ENCODE results near the gene PHF19. TPM values are rescaled to one million over a fixed set of nuclear protein-coding genes. Genes with fewer than 3 reads are reported as not detected.

The PHF19 gene
- total and polyA plus RNA-seq, 3 experiments from 2014 or later, result 8.3 to 214 (median 206) TPM

DNA sequence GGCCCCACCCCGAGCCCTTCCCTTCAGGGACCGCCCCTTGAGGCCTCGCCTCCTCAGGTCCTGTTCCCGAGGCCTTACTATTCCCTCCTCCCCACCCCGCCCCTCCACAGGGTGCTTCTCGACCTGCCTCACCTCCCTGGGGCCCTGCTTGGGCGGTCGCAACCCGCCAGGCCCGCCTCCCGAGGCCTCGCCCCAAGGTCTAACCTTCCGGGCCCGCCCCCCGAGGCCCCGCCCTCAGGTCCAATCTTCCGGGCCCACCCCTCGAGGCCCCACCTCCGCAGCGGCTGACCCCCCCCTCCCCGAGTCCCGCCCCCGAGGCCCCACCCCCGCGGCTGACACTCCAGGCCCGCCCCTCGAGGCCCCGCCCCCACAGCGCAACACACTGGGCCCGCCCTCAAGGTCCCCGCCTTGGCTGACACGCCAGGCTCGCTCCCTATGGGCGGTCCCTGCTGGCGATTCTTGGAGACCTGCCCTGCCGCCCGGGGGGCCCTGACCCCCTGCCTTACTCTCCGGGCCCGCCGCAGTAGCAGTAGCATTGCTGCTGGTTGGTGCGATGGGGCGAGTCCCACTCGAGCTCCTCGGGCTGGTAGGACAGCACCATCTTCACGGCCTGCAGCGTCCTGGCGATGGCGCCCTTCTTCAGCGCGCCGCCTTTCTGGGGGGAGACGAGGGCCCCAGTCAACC is 8.2 kb downstream of the PHF19 start:
- Histone ChIP-seq H3K4me1 (ENCODE audit: insufficient read depth, low read length) (peaks cover 15% of the 10 kb centered on the region), H3K9me3 (ENCODE audit: low read length) (no peaks in the 10 kb centered on the region), H3K27me3 (ENCODE audit: insufficient read depth, low read length, poor library complexity, severe bottlenecking) (no peaks in the 10 kb centered on the region), H3K36me3 (ENCODE audit: insufficient read depth, low read length) (peaks cover 38% of the 10 kb centered on the region), H3K4me3 (ENCODE audit: low read length) (peak overlapping the region; percentile 68), H3K27ac (ENCODE audit: low read depth, low read length) (peak overlapping the region; percentile 88)
- H3K4me3 Mint-ChIP-seq, result peak overlapping the region; percentile 92 to 98 (median 93)
- H3K27me3 Mint-ChIP-seq, result no peaks in the 10 kb centered on the region
- H3K27ac Mint-ChIP-seq, result peak overlapping the region; percentile 94 to 98 (median 96)
- ChIA-PET POLR2A (interaction anchor here (0.6 to 4.7 kb wide), 12 partner anchors 8 to 222 kb away, joined by 3 to 37 read pairs (median 5); partner anchors contain the start of gene PHF19), CTCF (interaction anchor here (0.6 to 19.5 kb wide), 27 partner anchors 9 to 302 kb away, joined by 3 to 363 read pairs (median 5); partner anchors contain the start of genes PSMD5 and TRAF1)
- no peaks in the 10 kb centered on the region for H3K9me3 Mint-ChIP-seq
- peaks cover 3 to 70% (median 7%) of the 10 kb centered on the region in 3 donors for H3K36me3 Mint-ChIP-seq
- H3K4me1 Mint-ChIP-seq, result peaks cover 13 to 43% (median 20%) of the 10 kb centered on the region in 3 donors
- peak; percentile 93 to 99 (median 96) for DNase-seq

DNA sequence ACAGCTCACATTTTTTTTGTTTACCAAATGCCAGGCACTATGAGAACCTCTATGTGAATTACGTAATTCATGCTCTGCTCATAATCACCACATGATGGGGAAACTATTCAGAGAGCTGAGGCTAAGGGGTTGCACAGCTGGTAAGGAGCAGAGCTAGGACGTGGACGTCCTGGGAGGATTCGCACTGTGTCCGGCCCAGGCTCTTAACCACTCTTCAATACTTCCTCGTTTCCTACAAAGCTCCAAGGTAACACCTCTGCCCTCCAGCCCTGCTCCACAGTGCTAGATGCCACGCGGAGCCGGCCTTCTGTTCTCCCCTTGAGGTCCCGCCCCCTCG is 8.7 kb downstream of the PHF19 start:
- Histone ChIP-seq H3K27me3 (ENCODE audit: insufficient read depth, low read length, poor library complexity, severe bottlenecking) (no peaks in the 10 kb centered on the region), H3K36me3 (ENCODE audit: insufficient read depth, low read length) (peaks cover 33% of the 10 kb centered on the region), H3K4me1 (ENCODE audit: insufficient read depth, low read length) (peaks cover 15% of the 10 kb centered on the region), H3K27ac (ENCODE audit: low read depth, low read length) (peak overlapping the region; percentile 55), H3K9me3 (ENCODE audit: low read length) (no peaks in the 10 kb centered on the region), H3K4me3 (ENCODE audit: low read length) (peak overlapping the region; percentile 68)
- H3K27ac Mint-ChIP-seq, result peak overlapping the region; percentile 40 to 94 (median 86)
- H3K4me3 Mint-ChIP-seq, result peak overlapping the region; percentile 65 to 98 (median 73)
- H3K36me3 Mint-ChIP-seq, result peaks cover 3 to 69% (median 7%) of the 10 kb centered on the region in 3 donors
- H3K27me3 Mint-ChIP-seq, result no peaks in the 10 kb centered on the region
- CTCF ChIA-PET, result interaction anchor here (0.8 to 19.5 kb wide), 18 partner anchors 8 to 303 kb away, joined by 3 to 363 read pairs (median 6); partner anchors contain the start of gene TRAF1
- no peak for DNase-seq
- POLR2A ChIA-PET, result interaction anchor here (0.7 to 4.7 kb wide), 9 partner anchors 8 to 75 kb away, joined by 3 to 37 read pairs (median 8); partner anchors contain the start of genes FBXW2 and PHF19
- peaks cover 8 to 38% (median 18%) of the 10 kb centered on the region in 3 donors for H3K4me1 Mint-ChIP-seq
- H3K9me3 Mint-ChIP-seq, result no peaks in the 10 kb centered on the region

GRCh38 chr9:120867676-120868338 is 9.2 kb downstream of the PHF19 start:
- H3K36me3 Mint-ChIP-seq, result peaks cover 3 to 69% (median 10%) of the 10 kb centered on the region in 3 donors
- H3K27me3 Mint-ChIP-seq, result no peaks in the 10 kb centered on the region
- ChIA-PET CTCF (interaction anchor here (0.8 to 19.5 kb wide), 12 partner anchors 8 to 303 kb away, joined by 3 to 363 read pairs (median 8); partner anchors contain the start of gene TRAF1), POLR2A (interaction anchor here (0.6 to 4.7 kb wide), 8 partner anchors 9 to 75 kb away, joined by 3 to 37 read pairs (median 8); partner anchors contain the start of genes FBXW2 and PHF19)
- Histone ChIP-seq H3K4me3 (ENCODE audit: low read length) (peak overlapping the region; percentile 68), H3K27ac (ENCODE audit: low read depth, low read length) (peak overlapping the region; percentile 55), H3K36me3 (ENCODE audit: insufficient read depth, low read length) (peaks cover 30% of the 10 kb centered on the region), H3K9me3 (ENCODE audit: low read length) (no peaks in the 10 kb centered on the region), H3K27me3 (ENCODE audit: insufficient read depth, low read length, poor library complexity, severe bottlenecking) (no peaks in the 10 kb centered on the region), H3K4me1 (ENCODE audit: insufficient read depth, low read length) (peaks cover 15% of the 10 kb centered on the region)
- peaks cover 8 to 33% (median 13%) of the 10 kb centered on the region in 3 donors for H3K4me1 Mint-ChIP-seq
- no peaks in the 10 kb centered on the region for H3K9me3 Mint-ChIP-seq
- H3K4me3 Mint-ChIP-seq, result peak overlapping the region in 6 of 7 donors; percentile 65 to 98 (median 82)
- no peak for DNase-seq
- peak overlapping the region; percentile 51 to 94 (median 86) for H3K27ac Mint-ChIP-seq

GRCh38 chr9:120866651-120867050 is 10.3 kb downstream of the PHF19 start:
- Histone ChIP-seq H3K4me3 (ENCODE audit: low read length) (no peak overlapping the region), H3K4me1 (ENCODE audit: insufficient read depth, low read length) (peaks cover 15% of the 10 kb centered on the region), H3K9me3 (ENCODE audit: low read length) (no peaks in the 10 kb centered on the region), H3K27me3 (ENCODE audit: insufficient read depth, low read length, poor library complexity, severe bottlenecking) (no peaks in the 10 kb centered on the region), H3K36me3 (ENCODE audit: insufficient read depth, low read length) (peaks cover 35% of the 10 kb centered on the region), H3K27ac (ENCODE audit: low read depth, low read length) (no peak overlapping the region)
- Mint-ChIP-seq H3K4me3 (no peak overlapping the region), H3K9me3 (no peaks in the 10 kb centered on the region), H3K27ac (peak overlapping the region in 2 of 8 donors; percentile 2 to 94), H3K36me3 (peaks cover 0 to 72% (median 8%) of the 10 kb centered on the region in 3 donors), H3K27me3 (no peaks in the 10 kb centered on the region), H3K4me1 (peaks cover 8 to 28% (median 12%) of the 10 kb centered on the region in 3 donors)
- POLR2A ChIA-PET, result interaction anchor here (4.7 kb wide), 1 partner anchor 25 kb away, joined by 37 read pairs; no protein-coding TSS in a partner anchor
- CTCF ChIA-PET, result interaction anchor here (1.6 to 19.5 kb wide), 4 partner anchors 20 to 111 kb away, joined by 9 to 363 read pairs (median 12); partner anchors contain the start of gene TRAF1
- no peak for DNase-seq

DNA sequence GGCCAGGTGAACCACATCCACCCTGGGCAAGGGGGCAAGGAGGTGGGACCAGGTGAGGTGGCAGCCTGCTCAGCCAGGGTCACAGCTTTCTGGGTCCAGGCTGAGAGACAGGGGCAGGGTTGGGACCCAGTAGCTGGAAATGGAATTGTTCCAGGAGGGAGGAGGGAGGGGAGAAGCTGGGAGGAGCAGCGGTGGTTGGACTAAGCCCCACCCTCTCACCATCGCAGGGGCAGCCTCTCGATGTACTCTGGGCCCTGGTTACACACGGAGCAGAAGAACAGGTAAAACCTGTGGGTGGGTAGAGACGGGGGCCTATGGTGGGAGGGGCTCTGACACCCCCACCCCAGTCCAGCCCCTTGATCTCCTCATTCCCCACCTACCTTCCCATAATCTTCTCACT is 11.2 kb downstream of the PHF19 start:
- Histone ChIP-seq H3K9me3 (ENCODE audit: low read length) (no peaks in the 10 kb centered on the region), H3K4me3 (ENCODE audit: low read length) (no peak overlapping the region), H3K27ac (ENCODE audit: low read depth, low read length) (no peak overlapping the region), H3K27me3 (ENCODE audit: insufficient read depth, low read length, poor library complexity, severe bottlenecking) (no peaks in the 10 kb centered on the region), H3K36me3 (ENCODE audit: insufficient read depth, low read length) (peaks cover 44% of the 10 kb centered on the region), H3K4me1 (ENCODE audit: insufficient read depth, low read length) (peaks cover 15% of the 10 kb centered on the region)
- peak overlapping the region in 1 of 8 donors; percentile 46 for H3K27ac Mint-ChIP-seq
- H3K4me1 Mint-ChIP-seq, result peaks cover 8 to 23% (median 12%) of the 10 kb centered on the region in 3 donors
- no peak for DNase-seq
- H3K36me3 Mint-ChIP-seq, result peaks cover 0 to 73% (median 11%) of the 10 kb centered on the region in 3 donors
- no peaks in the 10 kb centered on the region for H3K9me3 Mint-ChIP-seq
- ChIA-PET CTCF (interaction anchor here (1.0 to 19.5 kb wide), 4 partner anchors 19 to 116 kb away, joined by 3 to 363 read pairs (median 3); partner anchors contain the start of genes PSMD5 and TRAF1), POLR2A (interaction anchor here (1.0 kb wide), 1 partner anchor 24 kb away, joined by 3 read pairs; no protein-coding TSS in a partner anchor)
- H3K27me3 Mint-ChIP-seq, result no peaks in the 10 kb centered on the region
- no peak overlapping the region for H3K4me3 Mint-ChIP-seq

GRCh38 chr9:120865176-120865575 is 11.8 kb downstream of the PHF19 start:
- H3K4me3 Mint-ChIP-seq, result peak overlapping the region in 1 of 7 donors; percentile 24
- peaks cover 8 to 23% (median 12%) of the 10 kb centered on the region in 3 donors for H3K4me1 Mint-ChIP-seq
- H3K36me3 Mint-ChIP-seq, result peaks cover 0 to 77% (median 13%) of the 10 kb centered on the region in 3 donors
- H3K4me3 ChIP-seq (ENCODE audit: low read length), result no peak overlapping the region
- ChIA-PET POLR2A (interaction anchor here (1.0 kb wide), 1 partner anchor 25 kb away, joined by 3 read pairs; no protein-coding TSS in a partner anchor), CTCF (interaction anchor here (1.0 to 19.5 kb wide), 4 partner anchors 19 to 116 kb away, joined by 3 to 363 read pairs (median 3); partner anchors contain the start of genes PSMD5 and TRAF1)
- H3K9me3 Mint-ChIP-seq, result no peaks in the 10 kb centered on the region
- H3K27me3 ChIP-seq (ENCODE audit: insufficient read depth, low read length, poor library complexity, severe bottlenecking), result no peaks in the 10 kb centered on the region
- H3K36me3 ChIP-seq (ENCODE audit: insufficient read depth, low read length), result peaks cover 50% of the 10 kb centered on the region
- peaks cover 15% of the 10 kb centered on the region for H3K4me1 ChIP-seq (ENCODE audit: insufficient read depth, low read length)
- H3K27ac ChIP-seq (ENCODE audit: low read depth, low read length), result no peak overlapping the region
- peak overlapping the region in 1 of 8 donors; percentile 74 for H3K27ac Mint-ChIP-seq
- no peaks in the 10 kb centered on the region for H3K9me3 ChIP-seq (ENCODE audit: low read length)
- H3K27me3 Mint-ChIP-seq, result no peaks in the 10 kb centered on the region
- DNase-seq, result peak in 1 of 5 donors; percentile 26

GRCh38 chr9:120864719-120865118 is 12.3 kb downstream of the PHF19 start:
- peaks cover 55% of the 10 kb centered on the region for H3K36me3 ChIP-seq (ENCODE audit: insufficient read depth, low read length)
- Mint-ChIP-seq H3K4me3 (peak overlapping the region in 1 of 7 donors; percentile 24), H3K9me3 (no peaks in the 10 kb centered on the region), H3K36me3 (peaks cover 0 to 78% (median 13%) of the 10 kb centered on the region in 3 donors), H3K4me1 (peaks cover 8 to 18% (median 12%) of the 10 kb centered on the region in 3 donors), H3K27ac (no peak overlapping the region), H3K27me3 (no peaks in the 10 kb centered on the region)
- no peaks in the 10 kb centered on the region for H3K27me3 ChIP-seq (ENCODE audit: insufficient read depth, low read length, poor library complexity, severe bottlenecking)
- no peak overlapping the region for H3K4me3 ChIP-seq (ENCODE audit: low read length)
- no peak for DNase-seq
- H3K4me1 ChIP-seq (ENCODE audit: insufficient read depth, low read length), result peaks cover 14% of the 10 kb centered on the region
- CTCF ChIA-PET, result interaction anchor here (1.0 to 19.5 kb wide), 2 partner anchors 18 to 64 kb away, joined by 3 to 363 read pairs; partner anchors contain the start of gene TRAF1
- no peaks in the 10 kb centered on the region for H3K9me3 ChIP-seq (ENCODE audit: low read length)
- POLR2A ChIA-PET, result no interaction called here
- H3K27ac ChIP-seq (ENCODE audit: low read depth, low read length), result no peak overlapping the region
